Naive thymus-derived CD4-positive, alpha-beta T cell (primary cell): ENCODE results near the gene PLOD2. TPM values are rescaled to one million over a fixed set of nuclear protein-coding genes. Genes with fewer than 3 reads are reported as not detected.

Experiments used
- ATAC-seq: fragments of 150-1000 bp; cut with Tn5 transposase; 2 replicates; pipeline ENCODE4 v1.10.0; 2021; ENCODE audit warnings: mild to moderate bottlenecking, moderate library complexity
- CTCF ChIA-PET: fragments of 350-600 bp; sonication (Branson Sonifier 250); formaldehyde crosslinking; loops from one replicate; lab custom pipeline; 2021; ENCODE audit warnings: antibody characterized with exemption; lab: Charles Lee
- POLR2A ChIA-PET: fragments of 350-600 bp; sonication (Branson Sonifier 250); formaldehyde crosslinking; loops from one replicate; lab custom pipeline; 2021; ENCODE audit warnings: antibody characterized with exemption, inconsistent platforms; lab: Charles Lee
- DNase-seq, 9 donors: peaks; one replicate each; pipeline versions ENCODE4 v3.0.0 to v3.0.0-alpha.2; 2020 to 2022; ENCODE audit warnings: mixed read lengths in 1 of 9
- H3K27ac ChIP-seq: one replicate; pipeline ENCODE4 v1.7.0; 2013; ENCODE audit warnings: mild to moderate bottlenecking, low read depth, low read length, moderate library complexity
- H3K27me3 ChIP-seq, 2 donors: one replicate each; pipeline ENCODE4 v1.7.0; 2013; ENCODE audit warnings: low read length in 2 of 2, mild to moderate bottlenecking in 2 of 2, moderate library complexity in 2 of 2; ENCODE audit not compliant: control insufficient read depth in 2 of 2, insufficient read depth in 2 of 2
- H3K36me3 ChIP-seq, 3 experiments: 1 replicate in 2 of 3; 2 replicates in 1 of 3; pipeline ENCODE4 v1.7.0; 2013; ENCODE audit warnings: low read length in 3 of 3, mild to moderate bottlenecking in 3 of 3, moderate library complexity in 1 of 3; ENCODE audit not compliant: insufficient read depth in 3 of 3, control insufficient read depth in 2 of 3
- H3K4me1 ChIP-seq, 2 donors: one replicate each; pipeline ENCODE4 v1.7.0; 2013; ENCODE audit warnings: low read length in 2 of 2, mild to moderate bottlenecking in 2 of 2, moderate library complexity in 1 of 2; ENCODE audit not compliant: control insufficient read depth in 2 of 2, insufficient read depth in 2 of 2
- H3K4me3 ChIP-seq: 2 replicates; pipeline ENCODE4 v1.7.0; 2013; ENCODE audit warnings: mild to moderate bottlenecking, low read length
- H3K9me3 ChIP-seq, 3 experiments: 1 replicate in 2 of 3; 2 replicates in 1 of 3; pipeline ENCODE4 v1.7.0; 2013; ENCODE audit warnings: low read length in 3 of 3; ENCODE audit not compliant: control insufficient read depth in 2 of 3
- H3K27ac Mint-ChIP-seq, 9 donors: one replicate each; pipeline ENCODE4 v1.8.0; 2020 to 2022; ENCODE audit warnings: mixed read lengths in 9 of 9, mild to moderate bottlenecking in 8 of 9, moderate library complexity in 5 of 9, inconsistent platforms in 2 of 9
- H3K27me3 Mint-ChIP-seq, 5 donors: one replicate each; pipeline ENCODE4 v1.8.0; 2021 to 2022; ENCODE audit warnings: mixed read lengths in 5 of 5, mild to moderate bottlenecking in 1 of 5
- H3K36me3 Mint-ChIP-seq, 5 donors: one replicate each; pipeline ENCODE4 v1.8.0; 2020 to 2022; ENCODE audit warnings: mixed read lengths in 5 of 5, mild to moderate bottlenecking in 3 of 5, inconsistent platforms in 1 of 5
- H3K4me1 Mint-ChIP-seq, 7 donors: one replicate each; pipeline ENCODE4 v1.8.0; 2020 to 2022; ENCODE audit warnings: mixed read lengths in 7 of 7, mild to moderate bottlenecking in 3 of 7, inconsistent platforms in 1 of 7
- H3K4me3 Mint-ChIP-seq, 10 donors: one replicate each; pipeline ENCODE4 v1.8.0; 2020 to 2022; ENCODE audit warnings: mild to moderate bottlenecking in 10 of 10, mixed read lengths in 10 of 10, moderate library complexity in 6 of 10, inconsistent platforms in 2 of 10
- H3K9me3 Mint-ChIP-seq, 11 donors: one replicate each; pipeline ENCODE4 v1.8.0; 2020 to 2022; ENCODE audit warnings: mixed read lengths in 11 of 11, mild to moderate bottlenecking in 4 of 11, inconsistent platforms in 1 of 11, moderate library complexity in 1 of 11
- intact Hi-C, 2 donors: fragments of 100-400 bp; cut with micrococcal nuclease; formaldehyde crosslinking; loops; one replicate each; pipeline ENCODE4 v1.15.1; 2023
- polyA plus RNA-seq, 2 donors: library from polyadenylated mRNA; unstranded; fragments of 300-500 nt; fragmentation: Illumina TruSeq; gene quantifications; one replicate each; pipeline ENCODE4 v1.2.3, GENCODE V29; 2021
- total RNA-seq, 6 experiments: library from RNA in 5 of 6; stranded (reverse) in 5 of 6; gene quantifications; 1 replicate in 5 of 6; 2 replicates in 1 of 6; pipeline ENCODE4 v1.2.3 and lab custom pipeline; 2021 to 2026

Gene PLOD2
- total and polyA plus RNA-seq, 7 experiments from 2014 or later: 0.34 to 1.4 TPM; not detected in 5

- Mint-ChIP-seq H3K4me1 (no peaks in the 10 kb centered on the region), H3K4me3 (no peak overlapping the region), H3K36me3 (no peaks in the 10 kb centered on the region), H3K9me3 (no peaks in the 10 kb centered on the region), H3K27ac (no peak overlapping the region), H3K27me3 (no peaks in the 10 kb centered on the region)
- ChIA-PET POLR2A (no interaction called here), CTCF (no interaction called here)
- DNase-seq (no peak), ATAC-seq (no peak)
- no peaks in the 10 kb centered on the region for H3K36me3 ChIP-seq
- H3K27me3 ChIP-seq: no peaks in the 10 kb centered on the region
- intact Hi-C loops: no loop called here
- H3K27ac ChIP-seq: no peak overlapping the region
- H3K9me3 ChIP-seq: no peaks in the 10 kb centered on the region
- H3K4me1 ChIP-seq: no peaks in the 10 kb centered on the region
- no peak overlapping the region for H3K4me3 ChIP-seq
These were observed 88.2 kb downstream of the PLOD2 start for GRCh38 chr3:146072824-146073223.

- H3K4me1 Mint-ChIP-seq: no peaks in the 10 kb centered on the region
- POLR2A ChIA-PET: no interaction called here
- Histone ChIP-seq H3K36me3 (no peaks in the 10 kb centered on the region), H3K4me3 (no peak overlapping the region), H3K27me3 (no peaks in the 10 kb centered on the region), H3K27ac (no peak overlapping the region), H3K4me1 (no peaks in the 10 kb centered on the region), H3K9me3 (no peaks in the 10 kb centered on the region)
- DNase-seq: no peak
- H3K27ac Mint-ChIP-seq: no peak overlapping the region
- no peaks in the 10 kb centered on the region for H3K9me3 Mint-ChIP-seq
- CTCF ChIA-PET: no interaction called here
- H3K27me3 Mint-ChIP-seq: no peaks in the 10 kb centered on the region
- no peak for ATAC-seq
- H3K4me3 Mint-ChIP-seq: no peak overlapping the region
- no peaks in the 10 kb centered on the region for H3K36me3 Mint-ChIP-seq
- intact Hi-C loops: no loop called here
These were observed 88.9 kb downstream of the PLOD2 start for GRCh38 chr3:146072061-146072460.

GRCh38 chr3:146071632-146072031 lies 89.4 kb downstream of the PLOD2 start:
- no peak for ATAC-seq
- no peaks in the 10 kb centered on the region for H3K4me1 Mint-ChIP-seq
- Histone ChIP-seq H3K9me3 (no peaks in the 10 kb centered on the region), H3K4me3 (no peak overlapping the region), H3K36me3 (no peaks in the 10 kb centered on the region), H3K4me1 (no peaks in the 10 kb centered on the region), H3K27ac (no peak overlapping the region), H3K27me3 (no peaks in the 10 kb centered on the region)
- H3K4me3 Mint-ChIP-seq: no peak overlapping the region
- intact Hi-C loops: no loop called here
- CTCF ChIA-PET: no interaction called here
- no peaks in the 10 kb centered on the region for H3K9me3 Mint-ChIP-seq
- DNase-seq: no peak
- no peak overlapping the region for H3K27ac Mint-ChIP-seq
- no peaks in the 10 kb centered on the region for H3K27me3 Mint-ChIP-seq
- no peaks in the 10 kb centered on the region for H3K36me3 Mint-ChIP-seq
- POLR2A ChIA-PET: no interaction called here

GRCh38 chr3:146067048-146067447 lies 93.9 kb downstream of the PLOD2 start:
- H3K27me3 Mint-ChIP-seq: no peaks in the 10 kb centered on the region
- Histone ChIP-seq H3K4me1 (no peaks in the 10 kb centered on the region), H3K27me3 (no peaks in the 10 kb centered on the region), H3K27ac (no peak overlapping the region), H3K36me3 (no peaks in the 10 kb centered on the region), H3K4me3 (no peak overlapping the region), H3K9me3 (no peaks in the 10 kb centered on the region)
- POLR2A ChIA-PET: no interaction called here
- ATAC-seq (no peak), DNase-seq (no peak)
- no peaks in the 10 kb centered on the region for H3K36me3 Mint-ChIP-seq
- no peaks in the 10 kb centered on the region for H3K9me3 Mint-ChIP-seq
- intact Hi-C loops: loop anchor here in 1 of 2 donors (5.0 kb wide), 1 partner anchor 575 kb away; no protein-coding TSS in a partner anchor
- no peaks in the 10 kb centered on the region for H3K4me1 Mint-ChIP-seq
- H3K27ac Mint-ChIP-seq: no peak overlapping the region
- CTCF ChIA-PET: no interaction called here
- H3K4me3 Mint-ChIP-seq: no peak overlapping the region

GRCh38 chr3:146065573-146066006 lies 95.4 kb downstream of the PLOD2 start:
- ChIA-PET POLR2A (no interaction called here), CTCF (interaction anchor here (1.6 kb wide), 1 partner anchor 512 kb away, joined by 10 read pairs; no protein-coding TSS in a partner anchor)
- H3K4me3 ChIP-seq: no peak overlapping the region
- no peaks in the 10 kb centered on the region for H3K36me3 Mint-ChIP-seq
- intact Hi-C loops: loop anchor here (1.0 to 5.0 kb wide), 4 partner anchors 123 to 577 kb away; no protein-coding TSS in a partner anchor
- no peaks in the 10 kb centered on the region for H3K27me3 Mint-ChIP-seq
- H3K27ac ChIP-seq: no peak overlapping the region
- H3K27ac Mint-ChIP-seq: no peak overlapping the region
- no peaks in the 10 kb centered on the region for H3K9me3 Mint-ChIP-seq
- H3K4me1 Mint-ChIP-seq: no peaks in the 10 kb centered on the region
- no peak overlapping the region for H3K4me3 Mint-ChIP-seq
- H3K4me1 ChIP-seq: no peaks in the 10 kb centered on the region
- no peaks in the 10 kb centered on the region for H3K36me3 ChIP-seq
- ATAC-seq (no peak), DNase-seq (peak in 1 of 9 donors; percentile 7)
- no peaks in the 10 kb centered on the region for H3K9me3 ChIP-seq
- no peaks in the 10 kb centered on the region for H3K27me3 ChIP-seq

- intact Hi-C loops: no loop called here
- Mint-ChIP-seq H3K27ac (no peak overlapping the region), H3K27me3 (no peaks in the 10 kb centered on the region), H3K4me3 (no peak overlapping the region), H3K9me3 (no peaks in the 10 kb centered on the region), H3K4me1 (no peaks in the 10 kb centered on the region), H3K36me3 (no peaks in the 10 kb centered on the region)
- ATAC-seq (no peak), DNase-seq (no peak)
- H3K4me1 ChIP-seq: no peaks in the 10 kb centered on the region
- POLR2A ChIA-PET: no interaction called here
- no peaks in the 10 kb centered on the region for H3K9me3 ChIP-seq
- no peak overlapping the region for H3K4me3 ChIP-seq
- CTCF ChIA-PET: no interaction called here
- H3K36me3 ChIP-seq: no peaks in the 10 kb centered on the region
- no peak overlapping the region for H3K27ac ChIP-seq
- no peaks in the 10 kb centered on the region for H3K27me3 ChIP-seq
These were observed 102.7 kb downstream of the PLOD2 start for GRCh38 chr3:146058241-146058640.

- H3K27me3 Mint-ChIP-seq: no peaks in the 10 kb centered on the region
- H3K9me3 Mint-ChIP-seq: no peaks in the 10 kb centered on the region
- H3K4me3 Mint-ChIP-seq: no peak overlapping the region
- H3K9me3 ChIP-seq: no peaks in the 10 kb centered on the region
- H3K36me3 ChIP-seq: no peaks in the 10 kb centered on the region
- H3K27ac Mint-ChIP-seq: no peak overlapping the region
- H3K4me1 ChIP-seq: no peaks in the 10 kb centered on the region
- intact Hi-C loops: no loop called here
- no peak overlapping the region for H3K27ac ChIP-seq
- no peaks in the 10 kb centered on the region for H3K36me3 Mint-ChIP-seq
- no peak overlapping the region for H3K4me3 ChIP-seq
- H3K27me3 ChIP-seq: no peaks in the 10 kb centered on the region
- ATAC-seq: no peak
- ChIA-PET POLR2A (no interaction called here), CTCF (interaction anchor here (0.6 kb wide), 1 partner anchor 24 kb away, joined by 3 read pairs; no protein-coding TSS in a partner anchor)
- no peaks in the 10 kb centered on the region for H3K4me1 Mint-ChIP-seq
- no peak for DNase-seq
These were observed 108.1 kb downstream of the PLOD2 start for GRCh38 chr3:146052791-146053310.
